Right cardiac atrium (tissue), 5 donors: ENCODE results near the gene ENHO. TPM values are rescaled to one million over a fixed set of nuclear protein-coding genes. Genes with fewer than 3 reads are reported as not detected.
A peak's percentile ranks its signal among the peaks of the same experiment; 100 is the strongest.

Experiments
- ATAC-seq, 2 donors: fragments of 200-7000 bp; cut with Tn5 transposase; one replicate each; pipeline versions ENCODE4 v1.8.0 to v1.9.1; 2020; ENCODE audit warnings: moderate library complexity in 2 of 2, mild to moderate bottlenecking in 1 of 2
- DNase-seq, 3 donors: peaks; one replicate each; pipeline ENCODE4 v3.0.0-alpha.2; 2020
- H3K27ac ChIP-seq: one replicate; pipeline ENCODE4 v1.5.1; 2013; ENCODE audit warnings: mild to moderate bottlenecking, low read length, control low read depth, moderate library complexity
- H3K27me3 ChIP-seq: one replicate; pipeline ENCODE4 v1.6.1; 2013; ENCODE audit not compliant: control insufficient read depth, insufficient read depth
- H3K4me1 ChIP-seq: one replicate; pipeline ENCODE4 v1.6.1; 2013; ENCODE audit warnings: low read length; ENCODE audit not compliant: control insufficient read depth, insufficient read depth
- H3K4me3 ChIP-seq: one replicate; pipeline ENCODE4 v1.5.1; 2013; ENCODE audit warnings: low read length, control low read depth
- H3K9me3 ChIP-seq: one replicate; pipeline ENCODE4 v1.6.1; 2013; ENCODE audit warnings: low read length; ENCODE audit not compliant: control insufficient read depth
- WGBS: extraction: QIAGEN DNeasy Blood & Tissue Kit; methylation state at CpG from one replicate; pipeline ENCODE4 v1.1.7; 2013; 5-methylcytosine and 5-hydroxymethylcytosine counted together
- intact Hi-C, 4 donors: fragments of 100-400 bp; cut with DNase I; formaldehyde crosslinking; loops; one replicate each; pipeline versions ENCODE4 v1.11.0 to v1.14.0; 2022 to 2023
- polyA plus RNA-seq: library from polyadenylated mRNA; stranded (reverse); fragments of 200-250 nt; gene quantifications from one replicate; pipeline ENCODE4 v1.2.3, GENCODE V29; 2013
- total RNA-seq, 4 donors: library from RNA; stranded (reverse); fragmentation: NEBNext Ultra II Directional; extraction: Animal tissue kit (Norgen Biotek cat#: 25700); gene quantifications; one replicate each; pipeline ENCODE4 v1.2.1, GENCODE V29; 2021
- donor health status: healthy with polysubstance abuse.
- donor health status: DM: no; HTN: yes; CAD: no.
- donor health status: DM: no; HTN: no; CAD: no.
- donor health status: DM: no; HTN: yes; CAD: no; lungs with severe emphysema.
- donor health status: DM: yes; HTN: yes; CAD: no.

ENHO gene
- total and polyA plus RNA-seq, 5 donors = 0.67 to 3.2 (median 1.6) TPM

- intact Hi-C loops = loop anchor here in 2 of 4 donors (5.0 to 10.0 kb wide), 6 partner anchors 44 to 101 kb away; no protein-coding TSS in a partner anchor
- no peaks in the 10 kb centered on the region for H3K27me3 ChIP-seq
Observed at GRCh38 chr9:34503406-34503805, 19.4 kb downstream of the ENHO start.

DNA sequence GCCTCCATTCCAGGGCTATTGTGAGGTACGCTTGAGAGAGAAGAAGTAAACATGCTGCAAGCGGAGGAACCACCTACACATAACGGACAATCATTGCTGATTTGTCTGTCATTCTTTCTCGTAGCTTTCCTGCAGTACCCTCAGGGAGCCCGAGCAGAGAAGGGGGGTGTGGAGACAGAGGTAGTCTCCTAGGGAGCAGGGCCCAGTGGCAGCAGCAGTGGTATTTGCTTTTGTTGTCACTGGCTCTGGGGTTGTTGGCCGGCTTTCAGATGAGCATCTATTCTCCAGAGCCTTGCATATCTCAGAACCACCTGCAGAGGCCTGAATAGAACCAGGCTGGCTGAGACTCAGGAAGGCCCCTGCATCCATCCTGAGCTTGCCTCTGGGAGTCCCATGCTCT is 19.9 kb downstream of the ENHO start:
- ATAC-seq (no peak), DNase-seq (no peak)
- H3K27me3 ChIP-seq = no peaks in the 10 kb centered on the region
- H3K4me1 ChIP-seq = peaks cover 6% of the 10 kb centered on the region
- H3K9me3 ChIP-seq = no peaks in the 10 kb centered on the region
- no peak overlapping the region for H3K27ac ChIP-seq
- H3K4me3 ChIP-seq = no peak overlapping the region
- intact Hi-C loops = loop anchor here in 2 of 4 donors (5.0 to 10.0 kb wide), 6 partner anchors 44 to 101 kb away; no protein-coding TSS in a partner anchor
- 71% methylated on average over 6 of the region's 6 CpGs for WGBS

More at GRCh38 chr9:34503406-34503805, 19.4 kb downstream of the ENHO start:
- no peak overlapping the region for H3K27ac ChIP-seq
- no peak for ATAC-seq
- H3K9me3 ChIP-seq = no peaks in the 10 kb centered on the region
- peaks cover 6% of the 10 kb centered on the region for H3K4me1 ChIP-seq
- no peak for DNase-seq
- H3K4me3 ChIP-seq = no peak overlapping the region

GRCh38 chr9:34502471-34502870 is 20.3 kb downstream of the ENHO start:
- Histone ChIP-seq H3K4me3 (no peak overlapping the region), H3K27me3 (no peaks in the 10 kb centered on the region), H3K27ac (no peak overlapping the region), H3K9me3 (no peaks in the 10 kb centered on the region), H3K4me1 (peaks cover 6% of the 10 kb centered on the region)
- ATAC-seq = peak in 1 of 2 donors; percentile 36
- intact Hi-C loops = loop anchor here in 2 of 4 donors (5.0 to 10.0 kb wide), 6 partner anchors 45 to 100 kb away; no protein-coding TSS in a partner anchor
- DNase-seq = no peak
- WGBS = 47% methylated on average over 10 of the region's 10 CpGs

GRCh38 chr9:34501889-34502425 is 20.8 kb downstream of the ENHO start:
- WGBS = 10% methylated on average over 5 of the region's 5 CpGs
- H3K4me1 ChIP-seq = peaks cover 6% of the 10 kb centered on the region
- peak; percentile 82 to 91 (median 89) for DNase-seq
- no peak overlapping the region for H3K4me3 ChIP-seq
- intact Hi-C loops = loop anchor here (2.0 to 10.0 kb wide), 9 partner anchors 45 to 169 kb away; no protein-coding TSS in a partner anchor
- H3K27me3 ChIP-seq = no peaks in the 10 kb centered on the region
- H3K9me3 ChIP-seq = no peaks in the 10 kb centered on the region
- no peak overlapping the region for H3K27ac ChIP-seq
- peak; percentile 90 to 91 for ATAC-seq

DNA sequence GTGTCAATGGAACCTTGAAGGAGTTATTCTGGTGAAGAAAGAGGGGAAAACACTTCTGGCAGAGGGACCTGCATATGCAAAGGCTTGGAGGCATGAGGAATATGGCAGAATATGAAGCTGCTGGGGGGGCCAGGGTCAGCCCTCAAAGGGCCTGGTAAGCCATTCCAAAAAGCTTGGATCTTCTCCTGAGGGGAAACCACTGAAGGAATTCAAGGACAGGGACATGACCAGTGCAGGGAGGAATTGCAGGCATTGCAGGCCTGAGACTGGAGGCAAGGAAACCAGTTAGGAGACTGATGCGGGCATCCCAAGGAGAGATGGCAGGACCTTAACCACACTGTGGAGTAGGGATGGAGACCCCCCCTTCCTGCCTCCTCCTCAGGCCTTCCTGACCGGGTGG is 21.4 kb downstream of the ENHO start:
- H3K9me3 ChIP-seq = no peaks in the 10 kb centered on the region
- H3K27ac ChIP-seq = no peak overlapping the region
- WGBS = 52% methylated on average over 2 of the region's 2 CpGs
- no peak overlapping the region for H3K4me3 ChIP-seq
- peaks cover 6% of the 10 kb centered on the region for H3K4me1 ChIP-seq
- intact Hi-C loops = loop anchor here (2.0 to 10.0 kb wide), 9 partner anchors 46 to 169 kb away; no protein-coding TSS in a partner anchor
- DNase-seq (no peak), ATAC-seq (no peak)
- H3K27me3 ChIP-seq = no peaks in the 10 kb centered on the region

- Histone ChIP-seq H3K4me1 (peaks cover 6% of the 10 kb centered on the region), H3K4me3 (no peak overlapping the region), H3K9me3 (no peaks in the 10 kb centered on the region), H3K27ac (no peak overlapping the region), H3K27me3 (no peaks in the 10 kb centered on the region)
- intact Hi-C loops = loop anchor here (2.0 to 10.0 kb wide), 9 partner anchors 47 to 168 kb away; no protein-coding TSS in a partner anchor
- 3% methylated on average over 6 of the region's 6 CpGs for WGBS
- peak; percentile 20 to 52 for ATAC-seq
- DNase-seq = peak; percentile 44 to 77 (median 73)
Observed at GRCh38 chr9:34500623-34501267, 22.0 kb downstream of the ENHO start.

DNA sequence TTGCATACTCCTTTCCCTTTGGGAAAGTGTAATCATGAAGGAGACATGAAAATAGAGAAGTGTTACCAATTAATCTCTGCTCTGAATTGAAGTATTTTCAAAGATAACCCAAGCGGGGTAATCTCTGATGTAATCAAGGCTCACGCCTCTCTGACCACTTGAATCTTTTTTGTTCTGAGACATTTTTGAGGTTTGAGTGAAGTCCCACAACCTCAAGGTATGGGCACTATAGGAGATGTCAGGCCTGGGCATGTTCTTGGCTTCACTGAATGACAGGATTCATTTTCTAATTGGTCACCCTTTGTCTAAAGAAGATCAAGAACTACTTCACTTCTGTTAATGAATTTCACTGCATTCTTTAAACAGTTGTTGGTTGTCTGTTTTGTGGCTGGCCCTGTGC is 23.7 kb downstream of the ENHO start:
- 74% methylated on average over 2 of the region's 2 CpGs for WGBS
- no peak for ATAC-seq
- no peak for DNase-seq
- Histone ChIP-seq H3K9me3 (no peaks in the 10 kb centered on the region), H3K4me3 (no peak overlapping the region), H3K27ac (no peak overlapping the region), H3K4me1 (peaks cover 6% of the 10 kb centered on the region), H3K27me3 (no peaks in the 10 kb centered on the region)
- intact Hi-C loops = loop anchor here in 1 of 4 donors (5.0 kb wide), 1 partner anchor 97 kb away; no protein-coding TSS in a partner anchor

DNA sequence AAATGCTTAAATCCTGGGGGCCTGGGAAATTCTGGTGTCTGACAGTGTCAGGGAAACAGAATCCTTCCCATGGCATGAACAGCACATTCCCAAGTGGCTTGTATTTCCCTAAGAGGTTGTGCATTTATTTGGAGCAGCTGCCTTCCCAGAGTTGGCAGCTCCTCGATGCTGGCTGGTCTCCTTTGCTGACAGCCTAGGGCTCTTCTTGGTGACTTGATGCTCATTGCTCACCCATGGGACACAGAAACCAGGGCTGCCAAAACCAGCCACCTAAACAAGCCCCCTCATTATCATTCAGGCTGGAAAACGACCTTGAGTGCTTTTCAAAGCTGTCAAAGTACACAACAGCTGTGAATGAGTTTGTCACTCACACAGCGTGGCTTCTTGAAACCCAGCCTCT is 24.2 kb downstream of the ENHO start:
- Histone ChIP-seq H3K9me3 (no peaks in the 10 kb centered on the region), H3K27ac (no peak overlapping the region), H3K4me3 (no peak overlapping the region), H3K27me3 (no peaks in the 10 kb centered on the region), H3K4me1 (peaks cover 6% of the 10 kb centered on the region)
- ATAC-seq (no peak), DNase-seq (no peak)
- 42% methylated on average over 3 of the region's 3 CpGs for WGBS
- intact Hi-C loops = loop anchor here in 1 of 4 donors (5.0 kb wide), 1 partner anchor 96 kb away; no protein-coding TSS in a partner anchor

DNA sequence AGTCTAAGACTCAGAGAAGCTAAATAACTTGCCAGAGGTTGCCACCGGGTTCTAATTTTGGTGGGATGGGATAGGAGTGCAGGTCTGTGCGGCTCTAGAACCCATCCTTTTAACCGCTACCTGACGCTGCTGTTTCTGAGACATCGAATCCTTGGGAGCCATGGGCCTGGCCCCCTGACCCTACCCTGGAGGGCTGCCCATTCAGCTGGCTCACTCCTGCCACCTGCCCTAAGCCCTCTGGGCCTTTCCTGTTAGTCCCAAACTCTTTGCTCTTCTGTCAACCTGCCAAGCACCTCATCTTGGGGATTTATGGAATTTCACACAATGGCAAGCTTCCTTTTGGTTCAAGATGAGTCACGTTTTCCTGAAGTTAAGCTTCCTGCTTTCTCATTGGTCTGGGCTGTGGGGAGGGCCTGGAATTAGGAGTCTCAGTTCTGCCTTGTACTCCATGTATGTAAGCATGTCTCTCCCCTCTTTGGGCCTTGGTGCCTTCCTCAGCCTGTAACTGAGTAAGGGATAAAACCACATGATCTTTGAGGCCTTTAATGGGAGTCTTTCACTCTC is 26.6 kb downstream of the ENHO start:
- 77% methylated on average over 6 of the region's 6 CpGs for WGBS
- no peak overlapping the region for H3K27ac ChIP-seq
- no peaks in the 10 kb centered on the region for H3K27me3 ChIP-seq
- no peaks in the 10 kb centered on the region for H3K9me3 ChIP-seq
- no peak overlapping the region for H3K4me3 ChIP-seq
- no peak for DNase-seq
- peak in 1 of 2 donors; percentile 34 for ATAC-seq
- H3K4me1 ChIP-seq = no peaks in the 10 kb centered on the region
- intact Hi-C loops = loop anchor here in 1 of 4 donors (5.0 kb wide), 1 partner anchor 94 kb away; no protein-coding TSS in a partner anchor

GRCh38 chr9:34493972-34494535 is 28.7 kb downstream of the ENHO start:
- no peak overlapping the region for H3K4me3 ChIP-seq
- intact Hi-C loops = no loop called here
- DNase-seq (peak; percentile 56 to 84 (median 79)), ATAC-seq (peak; percentile 62 to 70)
- H3K4me1 ChIP-seq = no peaks in the 10 kb centered on the region
- H3K27me3 ChIP-seq = no peaks in the 10 kb centered on the region
- H3K9me3 ChIP-seq = no peaks in the 10 kb centered on the region
- WGBS = 34% methylated on average over 8 of the region's 8 CpGs
- no peak overlapping the region for H3K27ac ChIP-seq

DNA sequence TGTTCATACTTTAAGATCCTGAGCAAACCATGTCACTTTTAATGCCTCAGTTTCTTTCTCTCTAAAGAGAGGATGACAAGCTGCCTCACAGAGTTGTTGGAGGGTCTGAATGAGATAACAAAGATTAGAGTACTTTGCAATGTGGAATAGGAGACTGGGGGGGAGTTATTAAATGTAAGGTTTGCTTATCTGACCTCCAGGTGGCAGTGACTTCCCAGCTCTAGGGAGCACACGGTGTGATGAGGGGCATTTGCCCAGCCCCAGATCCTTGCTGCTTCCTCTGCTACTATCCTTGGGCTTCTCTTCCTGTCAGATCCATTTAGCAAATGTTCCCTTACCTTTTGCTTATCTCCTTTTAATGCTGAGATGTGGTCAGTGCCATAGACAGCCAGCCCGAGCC is 30.7 kb downstream of the ENHO start:
- Histone ChIP-seq H3K27me3 (no peaks in the 10 kb centered on the region), H3K4me1 (no peaks in the 10 kb centered on the region)
- WGBS = 15% methylated on average over 2 of the region's 2 CpGs

More for the DNA sequence above, 30.7 kb downstream of the ENHO start:
- Histone ChIP-seq H3K27ac (no peak overlapping the region), H3K4me3 (no peak overlapping the region), H3K9me3 (no peaks in the 10 kb centered on the region)
- intact Hi-C loops = no loop called here
- ATAC-seq = no peak
- DNase-seq = no peak
